Muscle layer of duodenum (tissue), 2 donors: ENCODE results near the gene EPHB1.

ENCODE experiments used
- H3K27ac ChIP-seq: one replicate; pipeline ENCODE4 v1.7.0; 2013; ENCODE audit warnings: mild to moderate bottlenecking, low read length
- H3K27me3 ChIP-seq: one replicate; pipeline ENCODE4 v1.7.0; 2013; ENCODE audit warnings: low read depth, mild to moderate bottlenecking, control low read depth, low read length
- H3K36me3 ChIP-seq, 2 donors: one replicate each; pipeline ENCODE4 v1.7.0; 2013; ENCODE audit warnings: low read length in 2 of 2, control low read depth in 1 of 2, mild to moderate bottlenecking in 1 of 2; ENCODE audit not compliant: insufficient read depth in 2 of 2, control insufficient read depth in 1 of 2
- H3K4me1 ChIP-seq, 2 donors: one replicate each; pipeline ENCODE4 v1.7.0; 2013; ENCODE audit warnings: low read length in 2 of 2, mild to moderate bottlenecking in 2 of 2, control low read depth in 1 of 2, moderate library complexity in 1 of 2; ENCODE audit not compliant: insufficient read depth in 2 of 2, control insufficient read depth in 1 of 2
- H3K4me3 ChIP-seq, 2 donors: one replicate each; pipeline ENCODE4 v1.7.0; 2013; ENCODE audit warnings: low read length in 2 of 2, low read depth in 1 of 2, mild to moderate bottlenecking in 1 of 2
- H3K9me3 ChIP-seq, 2 donors: one replicate each; pipeline ENCODE4 v1.7.0; 2013; ENCODE audit warnings: low read length in 2 of 2, control low read depth in 1 of 2, mild to moderate bottlenecking in 1 of 2; ENCODE audit not compliant: control insufficient read depth in 1 of 2
- donor health status: healthy.

Gene EPHB1

GRCh38 chr3:134918441-134918840 lies 123.4 kb downstream of the EPHB1 start:
- Histone ChIP-seq H3K27ac (no peak overlapping the region), H3K4me1 (no peaks in the 10 kb centered on the region), H3K9me3 (no peaks in the 10 kb centered on the region), H3K4me3 (no peak overlapping the region), H3K36me3 (no peaks in the 10 kb centered on the region), H3K27me3 (no peaks in the 10 kb centered on the region)

- Histone ChIP-seq H3K36me3 (no peaks in the 10 kb centered on the region), H3K9me3 (peaks cover 0 to 14% of the 10 kb centered on the region in 2 donors), H3K4me1 (no peaks in the 10 kb centered on the region), H3K4me3 (no peak overlapping the region), H3K27me3 (no peaks in the 10 kb centered on the region), H3K27ac (no peak overlapping the region)
These were observed 127.0 kb downstream of the EPHB1 start for GRCh38 chr3:134922101-134922500.

- Histone ChIP-seq H3K4me1 (no peaks in the 10 kb centered on the region), H3K27ac (no peak overlapping the region), H3K9me3 (peaks cover 0 to 14% of the 10 kb centered on the region in 2 donors), H3K4me3 (no peak overlapping the region), H3K27me3 (no peaks in the 10 kb centered on the region), H3K36me3 (no peaks in the 10 kb centered on the region)
These were observed 127.8 kb downstream of the EPHB1 start for GRCh38 chr3:134922866-134923265.

GRCh38 chr3:134923286-134923685 lies 128.2 kb downstream of the EPHB1 start:
- no peaks in the 10 kb centered on the region for H3K4me1 ChIP-seq
- no peak overlapping the region for H3K4me3 ChIP-seq
- no peak overlapping the region for H3K27ac ChIP-seq
- H3K27me3 ChIP-seq = no peaks in the 10 kb centered on the region
- no peaks in the 10 kb centered on the region for H3K36me3 ChIP-seq
- H3K9me3 ChIP-seq = peaks cover 0 to 14% of the 10 kb centered on the region in 2 donors

- Histone ChIP-seq H3K4me3 (no peak overlapping the region), H3K27ac (no peak overlapping the region), H3K27me3 (no peaks in the 10 kb centered on the region), H3K36me3 (no peaks in the 10 kb centered on the region), H3K9me3 (peaks cover 0 to 14% of the 10 kb centered on the region in 2 donors), H3K4me1 (no peaks in the 10 kb centered on the region)
These were observed 132.5 kb downstream of the EPHB1 start for GRCh38 chr3:134927599-134927998.

GRCh38 chr3:134928392-134928791 lies 133.3 kb downstream of the EPHB1 start:
- no peak overlapping the region for H3K4me3 ChIP-seq

GRCh38 chr3:134928819-134929218 lies 133.8 kb downstream of the EPHB1 start:
- Histone ChIP-seq H3K27ac (no peak overlapping the region), H3K27me3 (no peaks in the 10 kb centered on the region), H3K36me3 (no peaks in the 10 kb centered on the region), H3K4me3 (no peak overlapping the region), H3K9me3 (peaks cover 0 to 12% of the 10 kb centered on the region in 2 donors), H3K4me1 (no peaks in the 10 kb centered on the region)

More at GRCh38 chr3:134928392-134928791, 133.3 kb downstream of the EPHB1 start:
- H3K36me3 ChIP-seq = no peaks in the 10 kb centered on the region
- H3K27me3 ChIP-seq = no peaks in the 10 kb centered on the region
- H3K9me3 ChIP-seq = peaks cover 0 to 14% of the 10 kb centered on the region in 2 donors
- no peak overlapping the region for H3K27ac ChIP-seq
- H3K4me1 ChIP-seq = no peaks in the 10 kb centered on the region

- Histone ChIP-seq H3K27ac (no peak overlapping the region), H3K36me3 (no peaks in the 10 kb centered on the region), H3K4me1 (no peaks in the 10 kb centered on the region), H3K9me3 (peaks cover 0 to 3% of the 10 kb centered on the region in 2 donors), H3K4me3 (no peak overlapping the region), H3K27me3 (no peaks in the 10 kb centered on the region)
These were observed 134.9 kb downstream of the EPHB1 start for GRCh38 chr3:134929976-134930375.

GRCh38 chr3:134931045-134931785 lies 136.2 kb downstream of the EPHB1 start:
- Histone ChIP-seq H3K9me3 (no peaks in the 10 kb centered on the region), H3K36me3 (no peaks in the 10 kb centered on the region), H3K4me1 (no peaks in the 10 kb centered on the region), H3K4me3 (no peak overlapping the region), H3K27ac (no peak overlapping the region), H3K27me3 (no peaks in the 10 kb centered on the region)

- no peaks in the 10 kb centered on the region for H3K27me3 ChIP-seq
- H3K27ac ChIP-seq = no peak overlapping the region
- H3K4me1 ChIP-seq = no peaks in the 10 kb centered on the region
- H3K36me3 ChIP-seq = no peaks in the 10 kb centered on the region
- no peak overlapping the region for H3K4me3 ChIP-seq
- H3K9me3 ChIP-seq = no peaks in the 10 kb centered on the region
These were observed 137.0 kb downstream of the EPHB1 start for GRCh38 chr3:134932035-134932434.

GRCh38 chr3:134933997-134934396 lies 138.9 kb downstream of the EPHB1 start:
- H3K27ac ChIP-seq = no peak overlapping the region
- H3K4me3 ChIP-seq = no peak overlapping the region
- no peaks in the 10 kb centered on the region for H3K9me3 ChIP-seq
- H3K36me3 ChIP-seq = no peaks in the 10 kb centered on the region
- H3K4me1 ChIP-seq = no peaks in the 10 kb centered on the region
- H3K27me3 ChIP-seq = no peaks in the 10 kb centered on the region

GRCh38 chr3:134934933-134935332 lies 139.9 kb downstream of the EPHB1 start:
- Histone ChIP-seq H3K4me1 (no peaks in the 10 kb centered on the region), H3K36me3 (no peaks in the 10 kb centered on the region), H3K27me3 (no peaks in the 10 kb centered on the region), H3K9me3 (no peaks in the 10 kb centered on the region), H3K4me3 (no peak overlapping the region), H3K27ac (no peak overlapping the region)
